NCI-H1105 treated with DMSO at 0.1 percent for 48 hours (cell line): ENCODE data around the gene SYT1.

Experiments
- DNase-seq: peaks from one replicate; lab custom pipeline; 2025; lab: John Stamatoyannopoulos, UW

SYT1 gene

DNA sequence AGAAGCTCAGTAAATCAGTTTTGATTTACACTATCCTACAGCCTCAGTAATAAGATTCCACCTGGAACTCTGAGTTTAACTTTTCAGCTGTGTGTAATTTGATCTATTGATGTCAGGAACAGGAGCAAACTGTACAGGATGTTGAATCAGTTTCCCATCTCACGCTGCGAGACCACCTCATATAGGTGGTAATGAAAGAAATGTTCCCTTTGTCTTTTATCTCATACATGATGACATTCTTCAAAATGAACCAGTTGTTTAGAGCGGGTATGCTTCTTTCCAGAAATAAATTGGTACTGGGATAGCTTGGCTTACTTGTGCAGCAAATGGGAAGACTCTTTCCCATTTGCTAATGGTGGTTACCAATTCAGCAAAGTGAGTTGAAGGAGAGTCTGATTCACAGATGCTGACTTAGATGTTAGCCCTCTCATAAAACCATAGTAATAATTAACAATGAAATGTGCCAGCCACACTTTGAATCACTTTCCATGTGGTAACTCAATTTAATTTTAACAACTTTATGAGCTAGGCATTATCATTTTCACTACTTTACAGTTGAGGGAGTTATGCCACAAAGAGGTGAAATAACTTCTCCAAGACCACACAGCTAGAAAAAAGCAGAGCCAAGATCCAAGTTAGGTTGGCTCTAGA lies 574.7 kb downstream of the SYT1 start:
- no peak for DNase-seq

DNA sequence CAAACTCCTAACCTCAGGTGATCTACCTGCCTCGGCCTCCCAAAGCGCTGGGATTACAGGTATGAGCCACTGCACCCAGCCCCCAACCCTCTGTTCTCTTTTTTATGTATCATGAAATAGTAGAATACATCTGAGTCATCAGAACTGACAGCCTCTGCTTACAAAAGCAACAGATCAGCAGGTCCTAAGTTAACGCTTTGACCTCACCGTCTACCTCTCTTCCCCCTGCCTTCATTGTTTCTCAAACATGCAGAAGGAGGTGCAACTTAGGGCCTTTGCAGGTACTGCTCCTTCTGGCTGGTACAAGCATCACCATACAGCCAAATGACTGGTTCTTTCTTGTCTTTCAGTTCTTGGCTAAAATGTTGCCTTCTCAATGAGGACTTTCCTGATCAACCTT lies 577.0 kb downstream of the SYT1 start:
- no peak for DNase-seq

- DNase-seq = no peak
Measured at GRCh38 chr12:79442396-79442795, 577.8 kb downstream of the SYT1 start.

- DNase-seq = no peak
Measured at GRCh38 chr12:79444089-79444488, 579.5 kb downstream of the SYT1 start.

GRCh38 chr12:79448816-79449215 lies 584.2 kb downstream of the SYT1 start:
- no peak for DNase-seq

- no peak for DNase-seq
Measured at GRCh38 chr12:79451365-79451764, 586.8 kb downstream of the SYT1 start.

- DNase-seq = no peak
Measured at GRCh38 chr12:79451978-79452377, 587.4 kb downstream of the SYT1 start.

GRCh38 chr12:79452906-79453305 lies 588.3 kb downstream of the SYT1 start:
- no peak for DNase-seq

DNA sequence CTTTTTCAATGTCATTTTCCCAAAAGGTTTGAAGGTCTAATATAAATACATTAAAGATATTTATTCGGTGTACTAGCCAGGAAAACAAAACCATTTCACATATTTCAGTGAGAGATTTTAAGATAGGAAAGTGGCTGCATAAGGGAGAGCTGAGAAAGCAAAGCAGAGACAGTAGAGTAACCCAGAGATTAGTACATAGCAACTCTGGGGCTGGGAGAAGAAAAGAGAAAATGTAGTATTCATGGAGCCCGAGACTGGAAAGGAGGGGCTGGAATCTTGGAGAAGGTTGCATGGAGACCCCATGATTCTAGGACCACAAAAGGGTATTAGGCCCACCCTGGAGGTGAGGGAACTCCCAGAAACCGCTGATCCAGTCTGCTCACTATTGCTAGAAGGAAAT lies 589.2 kb downstream of the SYT1 start:
- DNase-seq = no peak

GRCh38 chr12:79454338-79454843 lies 589.8 kb downstream of the SYT1 start:
- no peak for DNase-seq

DNA sequence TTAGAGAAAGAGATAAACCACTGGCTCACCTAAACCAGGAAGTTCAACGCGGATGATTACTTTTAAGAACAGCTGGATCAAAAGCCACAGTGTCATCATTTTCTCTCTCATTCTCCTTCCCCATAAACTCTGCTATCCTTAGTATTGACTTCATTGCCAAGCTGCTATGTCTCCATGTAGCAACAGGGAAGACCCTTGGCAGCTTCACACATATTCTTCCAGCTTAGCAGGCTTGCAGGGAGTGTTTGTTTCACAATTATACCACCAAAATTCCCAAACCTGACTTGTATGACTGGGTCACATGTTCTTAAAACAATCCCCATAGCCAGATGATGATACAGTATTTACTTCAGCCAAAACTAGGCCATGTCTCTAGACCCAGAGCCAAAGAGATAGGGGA lies 590.7 kb downstream of the SYT1 start:
- no peak for DNase-seq

GRCh38 chr12:79482323-79482722 lies 617.7 kb downstream of the SYT1 start:
- DNase-seq = no peak

GRCh38 chr12:79482921-79483320 lies 618.3 kb downstream of the SYT1 start:
- DNase-seq = no peak

- DNase-seq = no peak
Measured at GRCh38 chr12:79486154-79486553, 621.6 kb downstream of the SYT1 start.

- no peak for DNase-seq
Measured at GRCh38 chr12:79487386-79488110, 623.0 kb downstream of the SYT1 start.
